ENCODE results near the gene VPS33B.
"Not testable (repeated sequence)": the region's sequence is repeated elsewhere in the genome, so short reads cannot be mapped to it uniquely, and the experiment has no call there.

The VPS33B gene

DNA sequence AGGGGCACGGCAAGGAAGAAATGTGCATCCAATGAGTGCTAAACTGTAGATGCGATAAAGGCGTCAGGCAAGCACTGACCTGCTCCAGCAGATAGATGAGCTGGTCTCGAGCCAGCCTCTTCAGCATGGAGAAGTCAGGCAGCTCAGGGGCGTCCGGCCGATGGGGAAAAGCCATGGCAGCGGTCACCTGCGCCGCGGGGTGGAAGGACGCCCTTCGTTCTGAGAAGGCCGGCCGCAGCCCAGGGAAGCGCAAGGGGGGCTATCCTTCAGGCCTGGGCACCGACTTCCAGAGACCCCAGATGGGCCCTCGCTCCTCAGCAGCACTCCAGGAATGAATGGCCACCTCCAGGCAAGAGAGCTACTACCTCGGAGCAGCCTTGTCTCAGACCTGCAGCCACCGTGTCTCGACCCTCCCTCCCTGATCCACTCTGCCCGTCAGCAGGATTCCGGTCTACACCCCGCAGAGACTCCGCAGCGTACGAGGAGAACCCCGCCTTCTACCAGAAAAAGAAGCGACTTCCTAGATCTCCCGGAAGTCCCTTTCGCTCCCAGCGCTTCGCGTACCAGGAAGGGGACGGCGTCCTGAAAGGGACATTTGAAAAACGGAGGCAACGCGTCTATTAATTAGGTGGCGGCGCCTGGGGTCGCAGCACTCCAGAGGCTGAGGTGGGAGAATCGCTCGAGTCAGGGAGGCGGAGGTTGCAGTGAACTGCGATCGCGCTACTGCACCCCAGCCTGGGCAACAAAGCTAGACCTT is at the start of gene VPS33B:
TSS of gene VPS33B (minus strand) at position 520 of the 757 bp plus-strand sequence. CDS start at position 175, 345 bp downstream.
- no peak for FAIRE-seq

DNA sequence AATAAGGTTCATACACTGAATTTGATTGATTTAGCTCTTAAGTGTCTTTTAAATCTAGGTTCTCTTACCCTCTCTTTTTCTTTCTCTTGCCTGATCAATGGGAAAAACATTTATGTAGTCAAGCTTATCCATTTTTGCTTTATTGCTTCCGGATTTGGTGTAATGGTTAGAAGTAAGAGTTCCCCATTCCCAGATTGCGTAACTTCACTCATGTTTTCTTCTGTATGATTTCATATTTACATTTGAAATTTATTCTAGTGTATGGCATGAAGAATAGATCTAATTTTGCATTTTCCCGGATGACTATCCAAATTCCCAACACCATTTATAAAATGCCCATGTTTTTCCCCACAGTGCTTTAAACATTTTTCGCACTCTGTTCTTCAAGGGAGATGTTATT is 49.8 kb upstream of the VPS33B start:
- no peak for FAIRE-seq

DNA sequence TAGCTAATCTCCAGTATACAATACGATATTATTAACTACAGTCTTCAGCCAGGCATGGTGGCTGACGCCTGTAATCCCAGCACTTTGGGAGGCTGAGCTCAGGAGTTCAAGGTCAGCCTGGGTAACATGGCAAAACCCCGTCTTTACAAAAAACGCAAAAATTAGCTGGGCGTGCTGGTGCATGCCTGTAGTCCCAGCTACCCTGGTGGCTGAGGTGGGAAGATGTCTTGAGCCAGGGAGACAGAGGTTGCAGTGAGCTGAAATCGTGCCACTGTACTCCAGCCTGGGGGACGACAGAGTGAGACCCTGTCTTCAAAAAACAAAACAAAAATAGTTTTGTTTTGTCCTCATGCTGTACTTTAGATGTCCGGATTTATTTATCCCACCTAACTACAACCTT is 48.5 kb upstream of the VPS33B start:
- FAIRE-seq: no peak

DNA sequence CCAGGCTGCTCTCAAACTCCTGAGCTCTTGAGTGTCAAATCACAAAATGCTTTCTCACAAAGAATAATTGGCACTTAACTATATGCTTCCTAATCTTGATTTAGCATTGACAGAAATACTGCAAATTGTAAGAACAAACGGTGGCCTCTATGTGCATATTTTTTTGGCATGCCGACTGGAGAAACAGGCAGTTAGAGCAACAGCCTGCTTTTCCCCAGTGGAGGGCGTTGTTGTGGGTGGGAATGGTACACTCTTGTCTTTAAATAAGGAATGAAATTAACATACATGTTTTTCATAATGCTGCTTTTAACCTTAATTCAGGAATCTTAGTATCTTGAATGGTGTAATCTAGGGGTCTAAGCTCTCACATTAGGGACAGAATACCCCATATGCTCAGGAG is 46.6 kb upstream of the VPS33B start:
- no peak for FAIRE-seq

DNA sequence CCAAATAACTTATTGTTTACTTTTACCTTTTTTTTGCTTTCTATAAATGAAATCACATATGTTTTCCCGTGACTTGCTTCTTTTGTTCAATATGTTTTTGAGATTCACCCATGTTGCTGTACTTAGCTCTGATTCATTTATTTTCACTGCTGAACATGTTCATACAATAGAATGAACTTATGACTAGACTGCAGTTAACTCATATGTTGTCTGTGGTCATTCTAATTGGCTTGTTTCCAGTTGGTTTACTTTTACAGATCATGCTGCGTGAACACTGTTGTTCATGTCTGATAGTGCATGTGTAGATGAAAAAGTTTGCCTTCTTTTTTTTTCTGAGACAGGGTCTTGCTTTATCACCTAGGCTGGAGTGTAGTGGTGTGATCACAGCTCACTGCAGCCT is 46.0 kb upstream of the VPS33B start:
- no peak for FAIRE-seq

DNA sequence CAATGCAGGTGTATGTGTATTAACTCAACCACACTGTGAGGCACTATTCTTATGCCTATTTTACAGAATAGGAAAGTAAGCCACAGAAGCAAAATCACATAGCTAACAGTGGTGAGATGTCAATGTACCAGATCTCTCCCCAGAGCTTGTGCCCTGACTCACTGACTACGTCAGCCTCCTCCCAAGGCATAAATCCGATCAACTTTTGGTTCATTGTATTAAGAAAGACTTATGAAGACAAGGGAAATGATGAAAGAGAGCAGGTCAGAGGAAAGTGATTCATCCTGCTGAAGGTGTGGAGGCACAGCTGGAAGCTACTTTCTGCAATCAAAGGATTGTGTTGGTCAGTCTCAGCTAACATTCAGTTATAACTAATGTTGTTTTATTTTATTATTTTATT is 44.6 kb upstream of the VPS33B start:
- no peak for FAIRE-seq

DNA sequence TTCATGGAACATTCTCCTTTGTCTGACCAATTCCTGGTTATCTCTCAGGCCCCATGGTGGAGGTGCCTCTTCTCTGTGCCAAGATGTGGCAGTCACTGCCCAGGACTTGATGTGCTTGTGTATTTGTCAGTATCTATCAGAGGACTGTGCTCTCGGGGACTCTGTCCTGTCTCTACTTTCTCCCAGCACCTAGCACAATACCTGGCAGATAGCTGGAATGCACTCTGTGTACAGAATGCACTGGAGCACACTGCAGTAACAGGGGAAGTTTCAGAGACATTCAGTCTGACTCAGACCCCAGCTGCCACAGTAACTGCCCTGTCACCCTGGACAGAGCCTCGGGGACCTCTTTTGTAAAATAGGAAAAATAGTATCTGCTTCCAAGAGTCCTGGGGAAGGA is 43.1 kb upstream of the VPS33B start:
- FAIRE-seq: no peak

DNA sequence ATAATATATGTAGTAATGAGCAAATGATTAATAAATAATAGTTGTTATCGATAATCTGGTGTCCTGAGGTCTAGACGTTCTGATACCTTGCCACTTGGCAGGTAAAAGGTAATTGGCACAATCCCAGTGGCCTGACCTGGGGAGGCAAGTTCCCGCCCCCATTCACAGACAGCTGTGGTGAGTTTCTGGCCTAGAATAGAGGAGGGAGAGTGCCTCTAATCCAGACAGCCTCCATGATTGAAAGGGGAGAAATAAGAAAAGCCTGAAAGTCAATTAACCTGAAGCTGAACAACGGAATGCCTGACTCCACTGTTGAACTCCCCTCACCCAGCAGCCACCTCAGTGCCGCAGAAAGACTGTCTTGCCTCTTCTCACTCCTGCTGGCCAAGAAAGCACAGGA is 39.6 kb upstream of the VPS33B start:
- no peak for FAIRE-seq

DNA sequence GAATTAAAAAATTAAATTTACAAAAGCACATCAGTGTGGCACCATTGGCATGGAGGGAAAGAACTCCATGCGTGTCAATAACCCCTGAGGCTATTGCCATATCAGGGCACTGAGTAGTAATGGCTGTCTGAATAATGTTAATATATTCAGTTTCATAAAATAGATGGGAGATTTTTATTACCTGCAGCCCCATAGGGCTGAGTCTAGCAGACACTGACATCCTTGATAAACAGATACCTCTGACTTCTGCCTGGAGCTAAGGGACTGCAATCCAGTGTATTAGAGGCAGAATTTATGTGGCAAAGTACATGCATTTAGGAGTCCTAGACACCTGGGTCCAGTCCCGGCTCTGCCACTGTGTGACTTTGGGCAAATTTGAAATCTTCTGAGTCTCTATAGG is 38.8 kb upstream of the VPS33B start:
- no peak for FAIRE-seq

DNA sequence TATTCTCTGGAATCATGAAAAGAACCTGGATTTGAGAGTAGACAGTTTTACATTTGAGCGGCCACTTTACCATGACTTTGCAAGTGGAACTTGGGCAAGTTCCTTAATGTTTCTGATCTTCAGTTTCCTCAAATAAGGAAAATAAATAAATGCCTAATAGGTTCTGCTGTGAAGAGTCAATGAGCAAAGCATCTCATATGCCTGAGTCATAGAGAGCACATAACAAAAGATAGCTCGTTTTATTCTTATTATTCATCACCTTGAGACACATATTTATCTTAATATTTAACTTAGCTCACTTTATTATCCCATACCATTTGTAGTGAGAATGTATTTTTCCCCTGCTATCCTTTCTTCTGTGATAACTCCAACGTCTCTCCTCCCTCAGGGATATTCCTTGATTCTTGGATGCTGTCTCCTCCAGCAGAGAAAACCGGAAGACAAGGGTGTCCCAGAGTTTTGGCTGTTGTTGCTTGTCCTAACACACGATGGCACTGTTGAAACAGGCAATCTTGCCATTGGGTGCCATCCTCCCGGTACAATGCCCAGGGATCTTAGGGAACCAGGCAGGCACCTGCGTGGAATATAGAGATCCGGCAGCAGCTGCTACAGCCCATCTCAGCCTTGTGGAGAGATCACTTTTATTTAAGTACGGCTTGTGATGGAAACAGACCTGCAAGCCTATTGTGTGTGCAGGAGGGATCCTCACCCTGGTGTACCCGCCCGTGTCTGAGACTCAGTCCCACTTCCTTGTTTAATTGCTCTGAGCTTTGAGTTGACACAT is 33.3 kb upstream of the VPS33B start:
- FAIRE-seq: no peak

DNA sequence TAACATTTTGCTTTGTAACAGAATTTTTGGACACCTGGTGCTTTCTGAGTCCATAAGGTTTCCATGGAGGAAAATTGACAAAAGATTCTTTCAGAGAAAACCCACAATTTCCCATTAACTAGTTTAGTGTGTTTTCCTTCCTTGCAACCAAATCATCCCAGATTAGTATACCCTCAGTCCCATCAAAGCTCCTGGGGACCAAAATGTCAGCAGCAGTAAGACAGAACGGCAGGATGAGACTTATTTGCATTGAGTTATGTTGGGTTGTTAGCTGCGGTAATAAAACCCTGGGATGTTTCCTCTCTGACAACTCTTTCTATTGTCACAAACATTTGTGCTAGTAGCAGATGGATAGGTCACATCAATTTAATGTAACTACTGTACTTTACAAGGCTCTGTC is 32.4 kb upstream of the VPS33B start:
- FAIRE-seq: no peak

DNA sequence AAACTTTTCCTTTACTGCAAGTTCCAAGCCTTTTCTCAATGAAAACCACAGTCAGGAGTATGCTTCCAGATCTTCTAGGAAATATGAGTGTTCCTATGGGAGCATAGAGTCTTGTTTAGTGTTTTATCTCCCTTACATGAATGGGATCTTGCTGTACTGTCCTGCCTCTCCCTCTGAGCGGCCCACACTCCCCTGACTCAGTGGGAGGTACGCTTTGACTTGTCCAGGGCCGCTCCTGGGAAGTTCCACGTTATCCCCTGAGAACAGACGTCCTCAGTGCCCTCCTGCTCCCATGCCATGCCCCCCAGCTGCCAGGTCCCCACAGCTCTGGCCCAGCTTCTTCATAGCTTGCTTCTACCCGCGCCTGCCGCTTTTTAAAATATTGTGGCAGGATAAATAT is 28.9 kb upstream of the VPS33B start:
- FAIRE-seq: no peak

DNA sequence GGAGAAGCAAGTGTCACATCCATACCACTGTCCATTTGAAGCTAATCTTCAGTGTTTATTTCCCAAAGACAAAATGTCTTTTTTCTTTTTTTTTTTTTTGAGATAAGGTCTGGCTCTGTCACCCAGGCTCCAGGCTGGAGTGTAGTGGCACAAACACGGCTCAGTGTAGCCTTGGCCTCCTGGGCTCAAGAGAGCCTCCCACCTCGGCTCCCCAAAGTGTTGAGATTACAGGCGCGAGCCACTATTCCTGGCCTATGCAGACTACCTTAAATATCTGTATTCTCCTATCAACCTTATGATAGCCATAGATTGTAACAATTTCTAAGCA is 27.7 kb upstream of the VPS33B start:
- FAIRE-seq: no peak

DNA sequence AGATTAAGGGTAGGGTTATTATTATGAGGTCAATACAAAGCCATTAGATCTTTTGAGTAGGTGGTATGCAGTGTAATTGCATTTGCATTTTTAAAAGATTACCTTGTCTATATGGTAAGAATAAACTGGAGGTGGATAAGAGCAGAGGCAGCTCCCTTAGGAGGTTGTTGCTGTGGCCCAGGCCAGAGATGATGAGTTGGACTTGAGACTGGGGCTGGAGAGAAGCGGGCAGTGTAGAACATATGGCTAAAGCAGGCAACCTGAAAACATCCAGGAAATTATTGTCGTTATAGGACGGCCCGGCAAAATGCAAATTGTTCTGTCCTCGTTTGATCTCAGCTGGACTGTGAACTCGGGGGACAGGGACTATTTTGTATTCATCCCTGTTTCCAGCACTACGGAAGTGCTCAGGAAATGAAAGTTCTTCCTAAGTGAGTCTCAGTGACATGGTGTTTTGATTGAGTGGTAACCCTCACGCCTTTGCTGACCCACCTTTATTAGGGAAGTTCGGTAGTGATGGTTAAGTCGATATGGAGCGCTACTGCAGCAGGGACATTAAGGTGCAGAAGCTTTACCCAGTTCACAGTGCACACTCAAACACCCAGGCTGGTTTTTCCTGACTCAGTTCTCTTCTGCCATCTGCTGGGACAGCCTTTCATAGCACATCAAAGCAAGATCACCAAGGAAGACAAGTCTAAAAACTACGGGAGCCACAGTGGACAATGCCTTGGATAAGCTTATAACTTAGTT is 27.2 kb upstream of the VPS33B start:
- FAIRE-seq: no peak

DNA sequence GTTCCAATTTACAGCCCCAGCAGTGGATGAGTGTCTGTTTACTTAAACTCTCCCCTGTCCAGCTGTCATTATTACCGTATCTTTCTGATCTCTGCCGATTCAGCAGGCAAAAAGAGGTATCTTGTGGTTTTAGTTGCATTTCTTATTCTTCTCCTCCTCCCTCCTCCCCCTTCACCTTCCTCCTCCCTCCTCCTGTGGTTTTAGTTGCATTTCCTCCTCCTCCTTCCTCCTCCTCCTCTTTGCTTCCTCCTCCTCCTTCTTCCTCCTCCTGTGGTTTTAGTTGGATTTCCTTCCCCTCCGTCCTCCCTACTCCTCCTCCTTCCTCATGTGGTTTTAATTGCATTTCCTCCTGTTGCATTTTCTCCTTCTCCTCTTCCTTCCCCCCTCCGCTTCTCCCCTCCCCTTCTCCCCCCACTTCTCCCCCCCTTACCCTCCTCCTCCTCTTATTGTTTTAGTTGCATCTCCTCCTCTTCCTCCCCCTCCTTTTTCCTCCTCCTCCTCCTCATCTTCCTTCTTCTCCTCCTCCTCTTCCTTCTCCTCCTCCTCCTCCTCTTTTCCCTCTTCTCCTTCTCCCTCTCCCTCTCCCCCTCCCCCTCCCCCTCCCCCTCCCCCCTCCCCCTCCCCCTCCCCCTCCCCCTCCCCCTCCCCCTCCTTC is 25.3 kb upstream of the VPS33B start:
- no peak for FAIRE-seq

DNA sequence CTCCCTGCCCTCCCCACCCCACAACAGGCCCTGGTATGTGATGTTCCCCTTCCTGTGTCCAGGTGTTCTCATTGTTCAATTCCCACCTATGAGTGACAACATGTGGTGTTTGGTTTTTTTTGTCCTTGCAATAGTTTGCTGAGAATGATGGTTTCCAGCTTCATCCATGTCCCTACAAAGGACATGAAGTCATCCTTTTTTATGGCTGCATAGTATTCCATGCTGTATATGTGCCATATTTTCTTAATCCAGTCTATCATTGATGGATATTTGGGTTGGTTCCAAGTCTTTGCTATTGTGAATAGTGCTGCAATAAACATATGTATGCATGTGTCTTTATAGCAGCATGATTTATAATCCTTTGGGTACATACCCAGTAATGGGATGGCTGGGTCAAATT is 23.7 kb upstream of the VPS33B start:
- not testable (repeated sequence) for FAIRE-seq

DNA sequence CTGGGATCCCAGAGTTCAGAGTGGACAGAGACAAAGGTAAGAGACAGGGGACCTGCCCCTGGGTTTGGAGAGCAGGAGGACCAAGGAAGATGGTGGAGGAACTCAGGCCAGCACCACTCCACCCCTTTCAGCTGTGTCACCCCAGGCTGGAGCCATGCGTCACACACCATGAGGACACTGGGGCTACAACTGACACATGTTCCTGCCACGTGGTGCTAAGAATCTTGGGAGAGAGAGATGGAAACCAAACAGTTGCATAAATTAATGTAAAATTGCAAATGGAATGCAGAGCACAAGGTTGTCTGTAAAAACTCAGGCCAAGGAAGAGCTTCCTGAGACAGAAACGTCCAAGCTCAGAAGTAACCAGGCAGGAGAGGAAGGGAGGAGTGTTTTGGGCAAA is 22.7 kb upstream of the VPS33B start:
- no peak for FAIRE-seq

DNA sequence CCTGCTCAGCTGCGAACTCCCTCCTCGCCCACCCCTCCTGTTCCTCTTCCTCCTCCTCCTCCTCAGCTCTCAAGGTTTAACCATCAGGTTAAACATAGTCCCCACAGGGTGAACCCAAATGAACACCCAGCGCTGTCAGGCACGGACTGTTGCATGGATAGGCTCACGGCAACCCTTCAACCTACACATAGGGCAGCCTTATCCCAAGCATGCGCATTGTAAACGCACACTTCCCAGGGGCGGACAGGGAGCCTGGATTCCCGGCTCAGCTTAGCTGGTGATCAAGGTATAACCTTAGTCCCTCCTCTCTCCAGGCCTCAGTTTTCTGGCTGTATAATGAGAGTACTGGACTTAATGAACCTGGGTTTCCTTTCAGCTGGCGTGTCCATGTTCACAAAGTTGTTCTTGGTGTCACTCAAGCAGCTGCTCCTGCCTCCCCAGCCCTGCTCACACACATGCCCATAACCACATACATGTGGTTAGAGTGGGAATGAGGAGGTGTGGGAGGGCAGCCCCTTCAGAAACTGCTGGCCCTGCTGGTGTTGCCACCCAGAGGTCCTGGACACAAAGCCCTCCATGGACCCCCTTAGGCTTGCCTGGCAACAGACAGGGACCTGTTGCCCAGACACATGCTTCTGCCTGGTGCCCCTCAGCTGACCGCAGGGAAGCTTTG is 20.9 kb upstream of the VPS33B start:
- no peak for FAIRE-seq

DNA sequence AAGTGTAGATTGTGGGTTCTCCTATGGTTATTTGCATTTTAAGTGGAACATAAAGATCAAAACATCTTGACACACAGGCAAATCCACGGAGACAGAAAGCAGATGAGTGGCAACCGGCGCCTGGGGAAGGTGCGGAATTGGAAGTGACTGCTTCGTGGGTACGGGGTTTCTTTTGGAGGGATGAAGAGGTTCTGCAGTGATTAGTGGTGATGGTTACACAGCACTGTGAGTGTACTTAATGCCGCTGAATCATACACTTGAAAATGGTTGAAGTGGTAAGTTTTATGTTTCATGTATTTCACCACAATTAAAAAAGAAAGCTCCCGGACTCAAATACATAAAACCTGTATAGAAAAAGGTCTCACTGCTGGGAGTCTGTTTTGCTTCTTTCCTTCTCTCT is 18.5 kb upstream of the VPS33B start:
- no peak for FAIRE-seq

DNA sequence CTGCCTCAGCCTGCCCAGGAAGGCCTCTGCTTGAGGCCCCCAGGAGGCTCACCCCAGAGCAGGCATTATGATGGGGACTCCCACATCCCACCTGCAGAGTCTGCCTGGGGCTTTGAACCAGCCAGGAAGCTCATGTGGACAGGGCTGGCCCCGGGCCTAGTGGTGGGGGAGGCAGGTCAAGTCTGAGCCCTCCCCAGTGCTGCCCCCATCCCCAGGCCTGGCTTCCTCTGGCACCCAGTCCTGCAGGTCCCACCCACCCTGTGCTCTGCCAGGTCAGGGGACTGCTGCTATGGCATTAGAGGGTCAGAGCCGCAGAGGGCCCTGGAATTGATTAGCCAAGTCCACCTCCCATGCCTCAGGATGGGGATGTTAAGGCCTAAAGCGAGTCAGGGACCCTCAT is 17.6 kb upstream of the VPS33B start:
- FAIRE-seq: no peak

DNA sequence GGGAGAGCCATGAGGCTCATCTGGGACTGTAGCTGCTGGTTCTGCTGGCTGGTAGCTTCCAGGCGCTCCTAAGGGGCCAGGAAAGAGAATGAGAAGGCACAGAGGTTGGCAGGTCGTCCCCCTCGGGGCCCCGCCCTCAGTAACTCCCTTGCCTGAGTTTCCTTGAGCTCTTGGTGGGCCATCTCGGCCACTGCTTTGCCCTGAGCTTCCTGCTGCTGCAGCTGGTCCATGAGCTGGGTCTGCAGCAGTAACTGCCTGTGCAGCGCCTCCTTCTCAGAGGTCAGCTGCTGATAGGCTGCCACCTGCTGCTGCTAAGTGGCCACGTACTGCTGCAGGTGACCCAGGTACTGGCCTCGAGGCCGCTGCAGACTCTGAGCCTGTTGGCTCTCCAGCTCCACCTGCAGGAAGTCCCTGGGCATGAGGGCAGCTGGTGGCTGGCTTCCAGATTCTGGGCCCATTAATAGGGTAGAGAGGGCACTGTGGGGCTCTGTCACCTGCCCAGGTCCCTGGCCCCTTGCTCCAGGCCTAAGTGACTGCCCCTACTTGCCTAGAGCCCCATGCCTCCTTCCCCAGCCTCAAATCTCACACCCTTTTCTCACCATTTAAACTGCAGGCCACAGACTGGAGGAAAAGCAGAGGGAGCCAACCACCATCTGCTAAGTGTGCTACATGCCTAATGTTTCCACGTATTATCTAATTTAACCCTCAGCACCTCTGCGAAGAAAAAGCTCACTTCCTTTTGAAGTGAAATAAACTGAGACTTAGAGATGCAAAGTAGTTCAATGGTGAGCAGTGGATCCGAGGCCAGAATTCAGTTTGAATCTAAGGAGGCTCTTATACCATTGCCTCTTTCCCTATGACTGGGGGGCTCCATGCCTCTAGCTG is 10.8 kb upstream of the VPS33B start:
- no peak for FAIRE-seq

DNA sequence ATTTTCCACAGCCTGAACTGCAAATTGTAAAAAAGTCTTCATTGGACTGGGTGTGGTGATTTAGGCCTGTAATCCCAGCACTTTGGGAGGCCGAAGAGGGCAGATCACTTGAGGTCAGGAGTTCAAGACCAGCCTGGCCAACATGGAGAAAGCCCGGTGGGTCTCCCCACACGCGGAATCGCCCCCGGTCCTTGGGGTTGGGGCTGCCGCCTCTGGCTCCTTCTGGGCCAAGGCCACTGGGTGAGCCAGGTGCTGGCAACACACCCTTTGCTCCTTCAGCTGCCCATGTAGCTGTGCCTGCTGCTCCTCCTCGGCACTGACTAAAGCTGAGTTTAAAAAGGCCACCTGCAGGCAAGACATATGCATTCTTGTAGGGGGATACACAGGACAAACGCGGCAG is 9.4 kb upstream of the VPS33B start:
- no peak for FAIRE-seq
